Measurements from ENCODE around the gene OSBP2. TPM values are rescaled to one million over a fixed set of nuclear protein-coding genes. Genes with fewer than 3 reads are reported as not detected.
A peak's percentile ranks its signal among the peaks of the same experiment; 100 is the strongest.

The OSBP2 gene
- 1 to 10 TPM in 1 of 2 donors, under 1 TPM in 1; 0.14 to 1.7 TPM for total RNA-seq

- peaks cover 0 to 13% of the 10 kb centered on the region in 2 donors for H3K4me1 Mint-ChIP-seq (ENCODE audit: low read depth in 2 of 2)
- peak within 1 kb of the TSS; percentile 67 for H3K4me3 Mint-ChIP-seq
- H3K36me3 Mint-ChIP-seq = no peaks in the 10 kb centered on the region
- H3K9me3 Mint-ChIP-seq = no peaks in the 10 kb centered on the region
- ATAC-seq = peak; percentile 58 to 67
- peaks cover 16 to 28% of the 10 kb centered on the region in 2 donors for H3K27me3 Mint-ChIP-seq
- H3K27ac Mint-ChIP-seq = no peak within 1 kb of the TSS
- no peak for DNase-seq (ENCODE audit: low spot score)
Measured at GRCh38 chr22:30694640-30695350, at the start of gene OSBP2. Gene OSBP2 (plus strand): TSS chr22:30694874. CDS start chr22:30694910, 36 bp downstream.

GRCh38 chr22:30646518-30647160 lies 48.0 kb upstream of the OSBP2 start:
- no peak for DNase-seq (ENCODE audit: low spot score)
- Mint-ChIP-seq H3K4me1 (ENCODE audit: low read depth in 2 of 2) (peaks cover 5 to 10% of the 10 kb centered on the region in 2 donors), H3K27me3 (no peaks in the 10 kb centered on the region), H3K27ac (no peak overlapping the region), H3K36me3 (no peaks in the 10 kb centered on the region), H3K9me3 (no peaks in the 10 kb centered on the region), H3K4me3 (no peak overlapping the region)
- ATAC-seq = no peak

GRCh38 chr22:30647536-30647935 lies 47.1 kb upstream of the OSBP2 start:
- Mint-ChIP-seq H3K27ac (no peak overlapping the region), H3K36me3 (no peaks in the 10 kb centered on the region), H3K9me3 (no peaks in the 10 kb centered on the region), H3K27me3 (no peaks in the 10 kb centered on the region), H3K4me1 (ENCODE audit: low read depth in 2 of 2) (peaks cover 5 to 10% of the 10 kb centered on the region in 2 donors), H3K4me3 (no peak overlapping the region)
- ATAC-seq (no peak), DNase-seq (ENCODE audit: low spot score) (no peak)

- no peaks in the 10 kb centered on the region for H3K9me3 Mint-ChIP-seq
- no peak overlapping the region for H3K4me3 Mint-ChIP-seq
- ATAC-seq = no peak
- no peak for DNase-seq (ENCODE audit: low spot score)
- H3K36me3 Mint-ChIP-seq = no peaks in the 10 kb centered on the region
- H3K27ac Mint-ChIP-seq = peak overlapping the region in 1 of 2 donors; percentile 51
- no peaks in the 10 kb centered on the region for H3K27me3 Mint-ChIP-seq
- H3K4me1 Mint-ChIP-seq (ENCODE audit: low read depth in 2 of 2) = peaks cover 5 to 10% of the 10 kb centered on the region in 2 donors
Measured at GRCh38 chr22:30648825-30649224, 45.8 kb upstream of the OSBP2 start.

- H3K9me3 Mint-ChIP-seq = no peaks in the 10 kb centered on the region
- H3K27me3 Mint-ChIP-seq = no peaks in the 10 kb centered on the region
- peak; percentile 83 for DNase-seq (ENCODE audit: low spot score)
- peak overlapping the region in 1 of 2 donors; percentile 51 for H3K27ac Mint-ChIP-seq
- H3K36me3 Mint-ChIP-seq = no peaks in the 10 kb centered on the region
- ATAC-seq = peak in 1 of 2 donors; percentile 96
- no peak overlapping the region for H3K4me3 Mint-ChIP-seq
- H3K4me1 Mint-ChIP-seq (ENCODE audit: low read depth in 2 of 2) = peaks cover 0 to 10% of the 10 kb centered on the region in 2 donors
Measured at GRCh38 chr22:30649430-30650007, 45.2 kb upstream of the OSBP2 start.

- Mint-ChIP-seq H3K27ac (no peak overlapping the region), H3K27me3 (no peaks in the 10 kb centered on the region), H3K4me3 (no peak overlapping the region), H3K4me1 (ENCODE audit: low read depth in 2 of 2) (peaks cover 0 to 10% of the 10 kb centered on the region in 2 donors), H3K9me3 (no peaks in the 10 kb centered on the region), H3K36me3 (no peaks in the 10 kb centered on the region)
- DNase-seq (ENCODE audit: low spot score) (no peak), ATAC-seq (no peak)
Measured at GRCh38 chr22:30650508-30651116, 44.1 kb upstream of the OSBP2 start.

GRCh38 chr22:30652852-30653251 lies 41.8 kb upstream of the OSBP2 start:
- Mint-ChIP-seq H3K4me3 (no peak overlapping the region), H3K36me3 (no peaks in the 10 kb centered on the region), H3K27ac (no peak overlapping the region), H3K9me3 (no peaks in the 10 kb centered on the region), H3K4me1 (ENCODE audit: low read depth in 2 of 2) (peaks cover 0 to 10% of the 10 kb centered on the region in 2 donors), H3K27me3 (no peaks in the 10 kb centered on the region)
- ATAC-seq (no peak), DNase-seq (ENCODE audit: low spot score) (no peak)

- Mint-ChIP-seq H3K36me3 (no peaks in the 10 kb centered on the region), H3K4me1 (ENCODE audit: low read depth in 2 of 2) (peaks cover 0 to 6% of the 10 kb centered on the region in 2 donors), H3K27me3 (no peaks in the 10 kb centered on the region), H3K4me3 (no peak overlapping the region), H3K27ac (no peak overlapping the region), H3K9me3 (no peaks in the 10 kb centered on the region)
- DNase-seq (ENCODE audit: low spot score) = no peak
- no peak for ATAC-seq
Measured at GRCh38 chr22:30654361-30654760, 40.3 kb upstream of the OSBP2 start.

- Mint-ChIP-seq H3K4me3 (no peak overlapping the region), H3K9me3 (no peaks in the 10 kb centered on the region), H3K27ac (no peak overlapping the region), H3K36me3 (no peaks in the 10 kb centered on the region), H3K4me1 (ENCODE audit: low read depth in 2 of 2) (peaks cover 0 to 3% of the 10 kb centered on the region in 2 donors), H3K27me3 (no peaks in the 10 kb centered on the region)
- no peak for DNase-seq (ENCODE audit: low spot score)
- no peak for ATAC-seq
Measured at GRCh38 chr22:30655532-30655931, 39.1 kb upstream of the OSBP2 start.

GRCh38 chr22:30662040-30662439 lies 32.6 kb upstream of the OSBP2 start:
- ATAC-seq (no peak), DNase-seq (ENCODE audit: low spot score) (no peak)
- Mint-ChIP-seq H3K27me3 (no peaks in the 10 kb centered on the region), H3K27ac (no peak overlapping the region), H3K4me3 (no peak overlapping the region), H3K4me1 (ENCODE audit: low read depth in 2 of 2) (peaks cover 8 to 14% of the 10 kb centered on the region in 2 donors), H3K36me3 (no peaks in the 10 kb centered on the region), H3K9me3 (no peaks in the 10 kb centered on the region)

- Mint-ChIP-seq H3K27me3 (no peaks in the 10 kb centered on the region), H3K4me3 (no peak overlapping the region), H3K9me3 (no peaks in the 10 kb centered on the region), H3K36me3 (no peaks in the 10 kb centered on the region), H3K4me1 (ENCODE audit: low read depth in 2 of 2) (peaks cover 16 to 21% of the 10 kb centered on the region in 2 donors), H3K27ac (no peak overlapping the region)
- ATAC-seq = no peak
- DNase-seq (ENCODE audit: low spot score) = no peak
Measured at GRCh38 chr22:30664798-30665197, 29.9 kb upstream of the OSBP2 start.

GRCh38 chr22:30665266-30665665 lies 29.4 kb upstream of the OSBP2 start:
- Mint-ChIP-seq H3K36me3 (no peaks in the 10 kb centered on the region), H3K9me3 (no peaks in the 10 kb centered on the region), H3K27ac (no peak overlapping the region), H3K4me1 (ENCODE audit: low read depth in 2 of 2) (peaks cover 16 to 21% of the 10 kb centered on the region in 2 donors), H3K4me3 (no peak overlapping the region), H3K27me3 (no peaks in the 10 kb centered on the region)
- no peak for ATAC-seq
- DNase-seq (ENCODE audit: low spot score) = no peak

GRCh38 chr22:30665786-30666185 lies 28.9 kb upstream of the OSBP2 start:
- Mint-ChIP-seq H3K36me3 (no peaks in the 10 kb centered on the region), H3K4me3 (peak overlapping the region; percentile 97), H3K27me3 (no peaks in the 10 kb centered on the region), H3K9me3 (no peaks in the 10 kb centered on the region), H3K27ac (no peak overlapping the region), H3K4me1 (ENCODE audit: low read depth in 2 of 2) (peaks cover 16 to 19% of the 10 kb centered on the region in 2 donors)
- DNase-seq (ENCODE audit: low spot score) = no peak
- ATAC-seq = no peak

GRCh38 chr22:30667107-30667493 lies 27.6 kb upstream of the OSBP2 start:
- no peak for DNase-seq (ENCODE audit: low spot score)
- Mint-ChIP-seq H3K36me3 (no peaks in the 10 kb centered on the region), H3K9me3 (no peaks in the 10 kb centered on the region)

More at GRCh38 chr22:30667107-30667493, 27.6 kb upstream of the OSBP2 start:
- peak overlapping the region; percentile 66 to 83 for H3K27ac Mint-ChIP-seq
- no peak for ATAC-seq
- H3K27me3 Mint-ChIP-seq = no peaks in the 10 kb centered on the region
- peak overlapping the region; percentile 97 for H3K4me3 Mint-ChIP-seq
- peaks cover 16 to 19% of the 10 kb centered on the region in 2 donors for H3K4me1 Mint-ChIP-seq (ENCODE audit: low read depth in 2 of 2)
